Common myeloid progenitor, CD34-positive (primary cell): Measurements from ENCODE around the gene MED12L.
A peak's percentile ranks its signal among the peaks of the same experiment; 100 is the strongest.

Experiments used
- CTCF ChIA-PET: fragments of 350-600 bp; sonication (Branson Sonifier 250); formaldehyde crosslinking; loops from one replicate; lab custom pipeline; 2021; ENCODE audit warnings: antibody characterized with exemption; lab: Charles Lee
- POLR2A ChIA-PET: fragments of 350-600 bp; sonication (Branson Sonifier 250); formaldehyde crosslinking; loops from one replicate; lab custom pipeline; 2021; ENCODE audit warnings: antibody characterized with exemption; lab: Charles Lee
- DNase-seq, 3 donors: peaks; one replicate each; pipeline versions ENCODE4 v3.0.0 to v3.0.0-alpha.2; 2013
- H3K27ac ChIP-seq, 2 experiments: 1 replicate in 1 of 2; 2 replicates in 1 of 2; pipeline ENCODE4 v1.7.0; 2013; ENCODE audit warnings: inconsistent platforms in 2 of 2, low read length in 2 of 2, mild to moderate bottlenecking in 2 of 2, low read depth in 1 of 2, moderate library complexity in 1 of 2; ENCODE audit not compliant: severe bottlenecking in 2 of 2, insufficient read depth in 1 of 2, poor library complexity in 1 of 2
- H3K27me3 ChIP-seq, 5 experiments: replicated peaks in 2 of 5; 1 replicate in 3 of 5; 2 replicates in 2 of 5; pipeline versions ENCODE4 v1.6.1 to v1.7.0; 2013; ENCODE audit warnings: low read length in 4 of 5, mild to moderate bottlenecking in 2 of 5, moderate library complexity in 2 of 5, inconsistent platforms in 1 of 5; ENCODE audit not compliant: insufficient read depth in 5 of 5, control insufficient read depth in 4 of 5
- H3K36me3 ChIP-seq, 4 experiments: 1 replicate in 2 of 4; 2 replicates in 2 of 4; pipeline versions ENCODE4 v1.6.1 to v1.7.0; 2013; ENCODE audit warnings: low read length in 3 of 4, control low read depth in 1 of 4, mild to moderate bottlenecking in 1 of 4; ENCODE audit not compliant: control insufficient read depth in 4 of 4, insufficient read depth in 4 of 4
- H3K4me1 ChIP-seq, 4 experiments: 1 replicate in 3 of 4; 2 replicates in 1 of 4; pipeline versions ENCODE4 v1.6.1 to v1.7.1; 2013; ENCODE audit warnings: low read length in 3 of 4, mild to moderate bottlenecking in 3 of 4, control low read depth in 1 of 4, inconsistent platforms in 1 of 4, moderate library complexity in 1 of 4; ENCODE audit not compliant: control insufficient read depth in 4 of 4, insufficient read depth in 4 of 4; ENCODE audit errors: control extremely low read depth in 1 of 4
- H3K4me3 ChIP-seq, 7 experiments: 1 replicate in 4 of 7; 2 replicates in 3 of 7; pipeline versions ENCODE4 v1.5.1 to v1.7.0; 2013; ENCODE audit warnings: mild to moderate bottlenecking in 7 of 7, low read length in 6 of 7, moderate library complexity in 6 of 7, inconsistent platforms in 2 of 7, low read depth in 2 of 7, control low read depth in 1 of 7; ENCODE audit not compliant: insufficient read depth in 4 of 7, control insufficient read depth in 1 of 7; ENCODE audit errors: extremely low read depth in 1 of 7
- H3K9me3 ChIP-seq, 5 experiments: 1 replicate in 4 of 5; 2 replicates in 1 of 5; pipeline versions ENCODE4 v1.6.1 to v1.7.1; 2013; ENCODE audit warnings: low read length in 4 of 5, mild to moderate bottlenecking in 2 of 5, inconsistent platforms in 1 of 5, low read depth in 1 of 5, moderate library complexity in 1 of 5; ENCODE audit not compliant: control insufficient read depth in 4 of 5, insufficient read depth in 2 of 5; ENCODE audit errors: control extremely low read depth in 1 of 5
- WGBS: methylation state at CpG from one replicate; pipeline ENCODE4 v1.1.5; 2013; ENCODE audit not compliant: insufficient coverage; 5-methylcytosine and 5-hydroxymethylcytosine counted together

The MED12L gene

GRCh38 chr3:151419806-151420205 is 334.3 kb downstream of the MED12L start:
- POLR2A ChIA-PET: no interaction called here
- WGBS: 80% methylated on average over 4 of the region's 6 CpGs

GRCh38 chr3:151421938-151422337 is 336.5 kb downstream of the MED12L start:
- no peak overlapping the region for H3K4me3 ChIP-seq
- peaks cover 7 to 21% (median 16%) of the 10 kb centered on the region in 4 experiments for H3K4me1 ChIP-seq
- H3K27me3 ChIP-seq: no peaks in the 10 kb centered on the region
- CTCF ChIA-PET: interaction anchor here (0.7 to 1.1 kb wide), 3 partner anchors 17 to 70 kb away, joined by 3 read pairs; no protein-coding TSS in a partner anchor
- peak; percentile 7 to 73 (median 53) for DNase-seq
- peaks cover 0 to 48% (median 16%) of the 10 kb centered on the region in 4 experiments for H3K36me3 ChIP-seq
- POLR2A ChIA-PET: no interaction called here
- no peaks in the 10 kb centered on the region for H3K9me3 ChIP-seq
- 76% methylated on average over 4 of the region's 4 CpGs for WGBS
- H3K27ac ChIP-seq: no peak overlapping the region

More at GRCh38 chr3:151419806-151420205, 334.3 kb downstream of the MED12L start:
- CTCF ChIA-PET: no interaction called here
- Histone ChIP-seq H3K27me3 (no peaks in the 10 kb centered on the region), H3K4me3 (no peak overlapping the region), H3K9me3 (no peaks in the 10 kb centered on the region), H3K4me1 (peaks cover 0 to 6% (median 4%) of the 10 kb centered on the region in 4 experiments), H3K36me3 (peaks cover 0 to 55% (median 17%) of the 10 kb centered on the region in 4 experiments), H3K27ac (no peak overlapping the region)
- no peak for DNase-seq

GRCh38 chr3:151423091-151423490 is 337.6 kb downstream of the MED12L start:
- H3K9me3 ChIP-seq: no peaks in the 10 kb centered on the region
- DNase-seq: no peak
- peaks cover 0 to 46% (median 15%) of the 10 kb centered on the region in 4 experiments for H3K36me3 ChIP-seq
- CTCF ChIA-PET: interaction anchor here (0.7 kb wide), 1 partner anchor 414 kb away, joined by 5 read pairs; no protein-coding TSS in a partner anchor
- WGBS: no CpG with 5 or more reads among the region's 5 CpGs
- no peak overlapping the region for H3K27ac ChIP-seq
- POLR2A ChIA-PET: no interaction called here
- peaks cover 7 to 21% (median 16%) of the 10 kb centered on the region in 4 experiments for H3K4me1 ChIP-seq
- H3K27me3 ChIP-seq: no peaks in the 10 kb centered on the region
- no peak overlapping the region for H3K4me3 ChIP-seq

- 80% methylated on average over 2 of the region's 4 CpGs for WGBS
- ChIA-PET CTCF (interaction anchor here (1.4 to 3.0 kb wide), 4 partner anchors 12 to 137 kb away, joined by 3 to 9 read pairs (median 4); no protein-coding TSS in a partner anchor), POLR2A (no interaction called here)
- H3K27ac ChIP-seq: no peak overlapping the region
- H3K4me1 ChIP-seq: peaks cover 7 to 21% (median 16%) of the 10 kb centered on the region in 4 experiments
- peaks cover 0 to 4% (median 0%) of the 10 kb centered on the region in 5 experiments for H3K9me3 ChIP-seq
- peaks cover 2 to 44% (median 13%) of the 10 kb centered on the region in 4 experiments for H3K36me3 ChIP-seq
- H3K4me3 ChIP-seq: no peak overlapping the region
- DNase-seq: peak in 2 of 3 donors; percentile 8 to 15
- H3K27me3 ChIP-seq: no peaks in the 10 kb centered on the region
Measured at GRCh38 chr3:151425627-151426340, 340.3 kb downstream of the MED12L start.

GRCh38 chr3:151426341-151426657 is 340.8 kb downstream of the MED12L start:
- Histone ChIP-seq H3K4me3 (no peak overlapping the region), H3K36me3 (peaks cover 2 to 41% (median 13%) of the 10 kb centered on the region in 4 experiments), H3K27ac (no peak overlapping the region), H3K27me3 (no peaks in the 10 kb centered on the region), H3K4me1 (peaks cover 7 to 21% (median 16%) of the 10 kb centered on the region in 4 experiments), H3K9me3 (peaks cover 0 to 4% (median 0%) of the 10 kb centered on the region in 5 experiments)
- DNase-seq: peak; percentile 3 to 66 (median 42)
- CTCF ChIA-PET: interaction anchor here (1.4 to 3.0 kb wide), 4 partner anchors 13 to 137 kb away, joined by 3 to 9 read pairs (median 4); no protein-coding TSS in a partner anchor
- POLR2A ChIA-PET: no interaction called here

GRCh38 chr3:151428386-151428785 is 342.9 kb downstream of the MED12L start:
- H3K4me3 ChIP-seq: no peak overlapping the region
- CTCF ChIA-PET: no interaction called here
- H3K36me3 ChIP-seq: peaks cover 2 to 45% (median 14%) of the 10 kb centered on the region in 4 experiments
- H3K27me3 ChIP-seq: no peaks in the 10 kb centered on the region
- POLR2A ChIA-PET: no interaction called here
- H3K9me3 ChIP-seq: peaks cover 0 to 4% (median 0%) of the 10 kb centered on the region in 5 experiments
- peaks cover 7 to 21% (median 14%) of the 10 kb centered on the region in 4 experiments for H3K4me1 ChIP-seq
- no peak overlapping the region for H3K27ac ChIP-seq
- no peak for DNase-seq
- WGBS: 83% methylated on average over 2 of the region's 2 CpGs
